22Rv1 (cell line): Measurements from ENCODE around the gene ARAP1.

Experiments
- CTCF ChIP-seq: fragments of 450-650 bp; IDR thresholded peaks from 2 replicates; pipeline ENCODE4 v1.5.1; 2017; ENCODE audit warnings: mild to moderate bottlenecking
- ZFX ChIP-seq: fragments of 450-650 bp; IDR thresholded peaks from 2 replicates; pipeline ENCODE4 v1.6.1; 2017; ENCODE audit warnings: antibody characterized with exemption, borderline replicate concordance

- TF ChIP-seq CTCF (no peak), ZFX (no peak)
These were observed 82.7 kb downstream of the ARAP1 start for GRCh38 chr11:72669527-72669926.
